ENCODE measurements around the gene OVCH1. TPM values are rescaled to one million over a fixed set of nuclear protein-coding genes. Genes with fewer than 3 reads are reported as not detected.

The OVCH1 gene
- not detected in 2 replicates for total RNA-seq

GRCh38 chr12:29497588-29497987, at the start of gene OVCH1:
OVCH1 (minus strand) TSS chr12:29497686; CDS start chr12:29497686, 0 bp downstream.

GRCh38 chr12:29380536-29381523, 116.7 kb downstream of the OVCH1 start, which contains the start of gene ERGIC2:
ERGIC2 (minus strand) TSS chr12:29381172; CDS start chr12:29371633, 9,539 bp downstream.

Other genes starting within 250 kb of the OVCH1 start
- 46.4 and 56.0 TPM in 2 replicates for gene ERGIC2, start 116.5 kb downstream of the OVCH1 start, total RNA-seq